Measurements from ENCODE around the gene TMEM198.

The TMEM198 gene

GRCh38 chr2:219497495-219498279, 46.1 kb upstream of the TMEM198 start:
- no peak for TF ChIP-seq CTCF (IDR thresholded peaks at IDR 0.05; ENCODE audit: low read depth, low read length)
- peak overlapping the region; percentile 58 to 83 for H3K4me3 ChIP-seq (replicated peaks in 1 of 2; ENCODE audit: low read depth in 2 of 2, low read length in 2 of 2)
- DNase-seq (ENCODE audit: low read depth in 2 of 2), result peak; percentile 86 to 89

DNA sequence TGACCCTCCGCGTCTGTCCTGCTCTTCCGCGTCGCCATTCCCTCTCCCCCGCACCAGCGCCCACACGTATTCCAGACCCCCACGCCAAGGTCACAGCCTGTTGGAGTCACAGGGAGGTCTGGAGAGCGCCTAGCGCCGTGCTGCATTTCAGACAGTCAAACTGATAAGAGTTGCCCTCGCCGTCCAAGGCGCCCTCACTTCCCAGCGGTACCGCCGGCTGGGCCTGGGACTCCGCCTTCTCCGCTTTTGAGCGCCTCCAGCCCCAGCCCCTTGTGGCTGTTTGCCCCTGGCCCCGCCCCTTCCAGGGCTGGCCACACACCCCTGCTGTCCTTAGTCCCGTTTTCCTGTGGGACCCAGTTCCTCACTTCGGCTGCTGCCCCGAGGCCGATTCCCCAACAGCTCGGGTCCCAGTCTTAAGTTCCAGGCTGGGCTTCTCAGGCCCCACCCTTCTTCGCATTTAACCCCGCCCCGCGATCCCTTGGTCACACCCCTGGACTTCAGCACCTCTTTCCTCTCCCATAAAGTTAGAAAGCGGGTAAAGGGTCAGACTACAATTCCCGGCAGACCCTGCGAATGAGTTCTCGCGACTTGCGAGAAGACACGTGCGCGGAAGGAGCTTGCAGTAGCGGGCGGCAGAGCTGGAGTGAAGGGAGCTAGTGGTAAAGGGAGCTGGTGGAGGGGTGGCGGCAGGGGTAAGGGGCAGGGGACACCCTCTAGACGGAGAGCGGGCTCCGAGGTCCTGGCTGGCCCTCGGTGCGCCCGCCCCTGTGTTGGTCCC, 45.4 kb upstream of the TMEM198 start, which contains the start of gene GMPPA:
Gene GMPPA (plus strand): TSS at position 612 of the 778 bp plus-strand sequence. CDS start 1,085 bp downstream, outside the sequence.
- TF ChIP-seq CTCF (IDR thresholded peaks at IDR 0.05; ENCODE audit: low read depth, low read length), result no peak
- DNase-seq (ENCODE audit: low read depth in 2 of 2), result peak; percentile 99
- H3K4me3 ChIP-seq (replicated peaks in 1 of 2; ENCODE audit: low read depth in 2 of 2, low read length in 2 of 2), result peak within 1 kb of the TSS; percentile 58 to 83

DNA sequence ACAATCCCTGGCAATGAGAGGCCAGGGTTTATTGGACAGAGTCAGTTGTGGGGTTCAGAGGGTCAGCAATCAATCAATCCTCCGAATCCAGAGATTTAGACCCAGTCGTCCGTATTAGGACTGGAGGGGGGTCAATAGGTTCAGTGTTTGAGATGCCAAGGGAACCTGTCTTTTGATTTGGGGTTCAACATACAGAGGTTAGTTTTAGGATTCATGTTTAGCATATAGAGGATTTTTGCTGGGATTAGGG, 44.8 kb upstream of the TMEM198 start:
- DNase-seq (ENCODE audit: low read depth in 2 of 2), result no peak
- peak overlapping the region; percentile 58 to 83 for H3K4me3 ChIP-seq (replicated peaks in 1 of 2; ENCODE audit: low read depth in 2 of 2, low read length in 2 of 2)
- no peak for TF ChIP-seq CTCF (IDR thresholded peaks at IDR 0.05; ENCODE audit: low read depth, low read length)

GRCh38 chr2:219499555-219499954, 44.3 kb upstream of the TMEM198 start:
- DNase-seq (ENCODE audit: low read depth in 2 of 2), result no peak
- TF ChIP-seq CTCF (IDR thresholded peaks at IDR 0.05; ENCODE audit: low read depth, low read length), result no peak
- peak overlapping the region; percentile 58 to 83 for H3K4me3 ChIP-seq (replicated peaks in 1 of 2; ENCODE audit: low read depth in 2 of 2, low read length in 2 of 2)

GRCh38 chr2:219500135-219500534, 43.7 kb upstream of the TMEM198 start:
- H3K4me3 ChIP-seq (replicated peaks in 1 of 2; ENCODE audit: low read depth in 2 of 2, low read length in 2 of 2), result no peak overlapping the region
- TF ChIP-seq CTCF (IDR thresholded peaks at IDR 0.05; ENCODE audit: low read depth, low read length), result peak; percentile 30
- peak in 1 of 2 donors; percentile 17 for DNase-seq (ENCODE audit: low read depth in 2 of 2)

- DNase-seq (ENCODE audit: low read depth in 2 of 2), result no peak
- H3K4me3 ChIP-seq (replicated peaks in 1 of 2; ENCODE audit: low read depth in 2 of 2, low read length in 2 of 2), result no peak overlapping the region
- TF ChIP-seq CTCF (IDR thresholded peaks at IDR 0.05; ENCODE audit: low read depth, low read length), result no peak
Observed at GRCh38 chr2:219501849-219502248, 42.0 kb upstream of the TMEM198 start.
